ENCODE measurements around the gene LRCOL1. TPM values are rescaled to one million over a fixed set of nuclear protein-coding genes. Genes with fewer than 3 reads are reported as not detected.

Gene LRCOL1
- total and polyA plus RNA-seq, 10 of the 15 experiments (the other 5 are each of a cell fraction or from before 2014, with no cell fraction given): not detected

GRCh38 chr12:132602572-132603239 is 7.7 kb downstream of the LRCOL1 start (continued):
- no peak for TF ChIP-seq NR2C2 (IDR thresholded peaks at IDR 0.05; ENCODE audit: borderline replicate concordance, control insufficient read depth, insufficient read length, low read depth)

GRCh38 chr12:132601171-132601883 is 9.1 kb downstream of the LRCOL1 start:
- in situ Hi-C loops (cut with MboI): no loop called here
- Histone ChIP-seq H3K4me3 (no peak overlapping the region), H3K4me2 (ENCODE audit: control insufficient read depth, insufficient read depth) (no peak overlapping the region), H3K27ac (ENCODE audit: control insufficient read depth, insufficient read depth) (no peak overlapping the region), H2AFZ (ENCODE audit: control insufficient read depth, low read depth, low read length) (no peak overlapping the region), H3K4me1 (ENCODE audit: control insufficient read depth, insufficient read depth, low read length) (no peaks in the 10 kb centered on the region), H3K79me2 (ENCODE audit: control insufficient read depth, insufficient read depth, low read length) (no peaks in the 10 kb centered on the region), H4K20me1 (ENCODE audit: control insufficient read depth, insufficient read depth) (no peaks in the 10 kb centered on the region), H3K27me3 (replicated peaks in 1 of 2; ENCODE audit: control insufficient read depth in 2 of 2, insufficient read depth in 2 of 2, low read length in 1 of 2) (no peaks in the 10 kb centered on the region; a peak in 1 of 4 replicates), H3K9ac (ENCODE audit: control insufficient read depth, insufficient read depth, low read length) (no peak overlapping the region), H3K36me3 (ENCODE audit: control insufficient read depth in 2 of 2, insufficient read depth in 2 of 2, low read length in 1 of 2) (no peaks in the 10 kb centered on the region), H3K9me3 (replicated peaks; ENCODE audit: control insufficient read depth, insufficient read depth, low read length) (no peaks in the 10 kb centered on the region)
- ATAC-seq (no peak), FAIRE-seq (no peak), DNase-seq (ENCODE audit: low read depth, low spot score) (no peak)
- intact Hi-C loops (cut with micrococcal nuclease; ENCODE audit: unreplicated experiment): no loop called here
- ChIA-PET POLR2A (no interaction called here), CTCF (interaction anchor here (1.7 to 2.4 kb wide), 2 partner anchors 9 to 13 kb away, joined by 5 to 15 read pairs; partner anchors contain the start of gene LRCOL1), RAD21 (ENCODE audit: unreplicated experiment) (interaction anchor here (1.0 kb wide), 1 partner anchor 14 kb away, joined by 3 read pairs; no protein-coding TSS in a partner anchor), SMC1A (ENCODE audit: uncharacterized antibody, unreplicated experiment) (no interaction called here)
- 45% methylated on average over 26 of the region's 31 CpGs for WGBS (ENCODE audit: insufficient coverage, insufficient replicate concordance, low lambda C conversion rate, missing lambda C conversion rate)
- TF ChIP-seq ZZZ3 (IDR thresholded peaks at IDR 0.05; ENCODE audit: control insufficient read depth, insufficient read length, low read depth): no peak
- no peak for TF ChIP-seq SREBF1 (IDR thresholded peaks at IDR 0.05; ENCODE audit: low read length)
- TF ChIP-seq E2F8 (IDR thresholded peaks at IDR 0.05; ENCODE audit: low read depth, partially characterized antibody): no peak
- no peak for TF ChIP-seq POLR2AphosphoS2 (IDR thresholded peaks at IDR 0.05; ENCODE audit: low read depth, low read length)
- no peak for TF ChIP-seq CREM (IDR thresholded peaks at IDR 0.05; ENCODE audit: low read depth)
- no peak for TF ChIP-seq NRF1 (conservative IDR thresholded peaks at IDR 0.05; ENCODE audit: low read depth, low read length)
- no peak for TF ChIP-seq SMAD5 (IDR thresholded peaks at IDR 0.05; ENCODE audit: low read depth)
- no peak for TF ChIP-seq HSF1 (IDR thresholded peaks at IDR 0.05; ENCODE audit: low read depth, low read length)
- TF ChIP-seq GATAD2B (conservative IDR thresholded peaks at IDR 0.05; ENCODE audit: low read depth): no peak
- TF ChIP-seq ZBED1 (IDR thresholded peaks at IDR 0.05; ENCODE audit: borderline replicate concordance): no peak
- TF ChIP-seq NR2C2 (IDR thresholded peaks at IDR 0.05; ENCODE audit: borderline replicate concordance, control insufficient read depth, insufficient read length, low read depth): no peak
- no peak for TF ChIP-seq SRF (IDR thresholded peaks at IDR 0.05; ENCODE audit: low read depth in 2 of 2, low read length in 2 of 2)
- no peak for TF ChIP-seq MYC (IDR thresholded peaks at IDR 0.05; ENCODE audit: insufficient read depth, insufficient read length, insufficient replicate concordance, low read length, severe bottlenecking)
- no peak for TF ChIP-seq RELB (IDR thresholded peaks at IDR 0.05; ENCODE audit: low read depth)
- no TSS peak for BruUV-seq (replicated peaks)
